WERI-Rb-1 (cell line): ENCODE data around the gene G6PC3.

Source experiments
- DNase-seq: peaks from one replicate; pipeline ENCODE4 v3.0.0-alpha.2; 2020
- H3K27ac ChIP-seq: fragments of 250-450 bp; sonication (Bioruptor Pico); 2 replicates; pipeline ENCODE4 v1.5.1; 2020; ENCODE audit warnings: mild to moderate bottlenecking, moderate library complexity
- H3K27me3 ChIP-seq: fragments of 250-450 bp; sonication (Bioruptor Pico); 2 replicates; pipeline ENCODE4 v1.5.1; 2021; ENCODE audit warnings: mild to moderate bottlenecking, low read depth, moderate library complexity; ENCODE audit not compliant: insufficient read depth, severe bottlenecking
- H3K36me3 ChIP-seq: fragments of 250-450 bp; sonication (Bioruptor Pico); 2 replicates; pipeline ENCODE4 v1.5.1; 2020; ENCODE audit warnings: mild to moderate bottlenecking, moderate library complexity
- H3K4me3 ChIP-seq: 2 replicates; pipeline ENCODE4 v1.5.1; 2011; ENCODE audit warnings: low read depth, mild to moderate bottlenecking, control low read depth, low read length
- H3K9me3 ChIP-seq: fragments of 250-450 bp; sonication (Bioruptor Pico); 2 replicates; pipeline ENCODE4 v1.5.1; 2021; ENCODE audit warnings: mild to moderate bottlenecking, moderate library complexity; ENCODE audit not compliant: severe bottlenecking
- CTCF ChIP-seq: IDR thresholded peaks from 2 replicates; pipeline ENCODE4 v1.5.1; 2011; ENCODE audit warnings: low read depth, mild to moderate bottlenecking, control low read depth, inconsistent platforms, low read length

The G6PC3 gene

GRCh38 chr17:44053125-44053872 lies 17.2 kb upstream of the G6PC3 start:
- Histone ChIP-seq H3K9me3 (no peaks in the 10 kb centered on the region), H3K27ac (peak overlapping the region; percentile 12; the same call in 1 of the 2 replicates), H3K27me3 (no peaks in the 10 kb centered on the region), H3K36me3 (peaks cover 97% of the 10 kb centered on the region), H3K4me3 (no peak overlapping the region)
- no peak for DNase-seq
- no peak for TF ChIP-seq CTCF

GRCh38 chr17:44059101-44059892 lies 11.2 kb upstream of the G6PC3 start:
- peaks cover 3% of the 10 kb centered on the region for H3K9me3 ChIP-seq
- peaks cover 98% of the 10 kb centered on the region for H3K36me3 ChIP-seq
- H3K27ac ChIP-seq = peak overlapping the region; percentile 69
- peak; percentile 84 for DNase-seq
- H3K27me3 ChIP-seq = no peaks in the 10 kb centered on the region
- H3K4me3 ChIP-seq = no peak overlapping the region
- TF ChIP-seq CTCF = no peak

GRCh38 chr17:44061446-44061845 lies 9.1 kb upstream of the G6PC3 start:
- H3K9me3 ChIP-seq = peaks cover 3% of the 10 kb centered on the region

GRCh38 chr17:44062871-44063270 lies 7.7 kb upstream of the G6PC3 start:
- no peak overlapping the region for H3K27ac ChIP-seq
- H3K9me3 ChIP-seq = peaks cover 3% of the 10 kb centered on the region
- H3K36me3 ChIP-seq = peaks cover 74% of the 10 kb centered on the region
- TF ChIP-seq CTCF = no peak
- H3K27me3 ChIP-seq = no peaks in the 10 kb centered on the region
- no peak overlapping the region for H3K4me3 ChIP-seq
- no peak for DNase-seq

More at GRCh38 chr17:44061446-44061845, 9.1 kb upstream of the G6PC3 start:
- no peak for DNase-seq
- Histone ChIP-seq H3K36me3 (peaks cover 88% of the 10 kb centered on the region), H3K4me3 (no peak overlapping the region), H3K27me3 (no peaks in the 10 kb centered on the region), H3K27ac (no peak overlapping the region)
- TF ChIP-seq CTCF = no peak

- H3K27ac ChIP-seq = no peak overlapping the region
- no peaks in the 10 kb centered on the region for H3K9me3 ChIP-seq
- H3K27me3 ChIP-seq = no peaks in the 10 kb centered on the region
- DNase-seq = no peak
- no peak overlapping the region for H3K4me3 ChIP-seq
- TF ChIP-seq CTCF = no peak
- peaks cover 63% of the 10 kb centered on the region for H3K36me3 ChIP-seq
Observed at GRCh38 chr17:44063704-44064639, 6.6 kb upstream of the G6PC3 start.
